Measurements from ENCODE around the gene PRDX5.
"Not testable (repeated sequence)": the region's sequence is repeated elsewhere in the genome, so short reads cannot be mapped to it uniquely, and the experiment has no call there.

PRDX5 gene

GRCh38 chr11:64322925-64323260, 5.0 kb downstream of the PRDX5 start:
- no peak for DNase-seq (ENCODE audit: low spot score)
- in situ Hi-C loops (cut with MboI; ENCODE audit: low pct_unique_long_range_greater_than_20kb, low sequenced_read_pairs, unreplicated experiment): no loop called here
- no peak for TF ChIP-seq CTCF (IDR thresholded peaks at IDR 0.05; ENCODE audit: extremely low read depth, insufficient read depth, missing control alignments)

- in situ Hi-C loops (cut with MboI; ENCODE audit: low pct_unique_long_range_greater_than_20kb, low sequenced_read_pairs, unreplicated experiment): no loop called here
- no peak for DNase-seq (ENCODE audit: low spot score)
- no peak for TF ChIP-seq CTCF (IDR thresholded peaks at IDR 0.05; ENCODE audit: extremely low read depth, insufficient read depth, missing control alignments)
Observed at GRCh38 chr11:64323373-64323772, 5.5 kb downstream of the PRDX5 start.

DNA sequence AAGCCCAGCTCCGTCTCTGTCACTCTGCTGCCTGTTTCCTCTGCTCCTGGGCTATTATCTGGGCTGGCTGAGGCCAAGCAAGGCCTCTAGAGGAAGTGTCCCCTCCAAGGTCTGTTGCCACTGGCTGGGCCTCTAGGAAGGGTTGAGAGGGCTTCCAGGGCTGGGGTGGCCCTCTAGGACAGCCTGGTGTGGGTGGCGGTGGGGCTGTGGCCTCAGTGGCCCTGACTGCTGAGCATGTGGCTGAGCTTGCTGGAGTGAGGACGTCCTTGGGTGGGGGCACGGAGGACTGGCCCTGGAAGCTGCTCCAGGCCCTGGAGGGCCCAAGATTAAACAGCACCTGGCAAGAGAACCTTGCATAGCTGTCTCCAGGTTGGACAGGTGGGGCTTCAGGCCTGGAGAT, 6.1 kb downstream of the PRDX5 start:
- in situ Hi-C loops (cut with MboI; ENCODE audit: low pct_unique_long_range_greater_than_20kb, low sequenced_read_pairs, unreplicated experiment): not testable (repeated sequence)

DNA sequence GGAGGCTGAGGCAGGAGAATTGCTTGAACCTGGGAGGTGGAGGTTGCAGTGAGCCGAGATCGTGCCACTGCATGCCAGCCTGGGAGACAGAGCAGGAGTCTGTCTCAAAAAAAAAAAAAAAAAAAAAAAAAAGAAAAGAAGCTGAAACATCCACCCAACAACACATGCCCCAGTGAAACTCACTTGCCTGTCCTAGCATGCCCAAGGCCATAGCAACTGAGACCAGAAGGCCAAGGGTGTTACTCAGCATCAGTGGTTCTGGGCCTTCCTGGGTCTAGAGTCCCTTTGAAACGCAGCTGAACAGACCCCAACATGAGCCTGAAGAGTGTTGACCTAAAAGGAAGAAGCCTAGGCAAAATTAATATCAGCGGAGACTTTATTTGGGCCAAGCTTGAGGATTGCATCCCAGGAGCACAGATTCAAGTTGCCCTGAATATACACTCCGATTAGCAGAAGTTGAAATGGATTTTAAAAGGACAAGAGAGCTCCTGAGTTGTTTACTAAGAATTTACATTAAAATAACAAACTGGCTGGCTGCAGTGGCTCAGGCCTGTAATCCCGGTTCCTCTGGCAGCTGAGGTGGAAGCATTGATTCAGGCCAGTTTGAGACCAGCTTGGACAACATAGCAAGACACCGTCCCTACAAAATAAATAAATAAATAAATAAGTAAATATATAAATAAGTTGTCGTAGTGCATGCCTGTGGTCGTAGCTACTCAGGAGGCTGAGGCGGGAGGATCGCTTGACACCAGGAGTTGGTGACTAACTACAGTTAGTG, 7.0 kb downstream of the PRDX5 start:
- TF ChIP-seq CTCF (IDR thresholded peaks at IDR 0.05; ENCODE audit: extremely low read depth, insufficient read depth, missing control alignments): no peak
- in situ Hi-C loops (cut with MboI; ENCODE audit: low pct_unique_long_range_greater_than_20kb, low sequenced_read_pairs, unreplicated experiment): no loop called here
- DNase-seq (ENCODE audit: low spot score): no peak

More for the DNA sequence above, 6.1 kb downstream of the PRDX5 start:
- not testable (repeated sequence) for DNase-seq (ENCODE audit: low spot score)

GRCh38 chr11:64327375-64327774, 9.5 kb downstream of the PRDX5 start:
- DNase-seq (ENCODE audit: low spot score): no peak
- no peak for TF ChIP-seq CTCF (IDR thresholded peaks at IDR 0.05; ENCODE audit: extremely low read depth, insufficient read depth, missing control alignments)
- in situ Hi-C loops (cut with MboI; ENCODE audit: low pct_unique_long_range_greater_than_20kb, low sequenced_read_pairs, unreplicated experiment): no loop called here

- DNase-seq (ENCODE audit: low spot score): no peak
- TF ChIP-seq CTCF (IDR thresholded peaks at IDR 0.05; ENCODE audit: extremely low read depth, insufficient read depth, missing control alignments): no peak
- in situ Hi-C loops (cut with MboI; ENCODE audit: low pct_unique_long_range_greater_than_20kb, low sequenced_read_pairs, unreplicated experiment): no loop called here
Observed at GRCh38 chr11:64327993-64328392, 10.1 kb downstream of the PRDX5 start.

DNA sequence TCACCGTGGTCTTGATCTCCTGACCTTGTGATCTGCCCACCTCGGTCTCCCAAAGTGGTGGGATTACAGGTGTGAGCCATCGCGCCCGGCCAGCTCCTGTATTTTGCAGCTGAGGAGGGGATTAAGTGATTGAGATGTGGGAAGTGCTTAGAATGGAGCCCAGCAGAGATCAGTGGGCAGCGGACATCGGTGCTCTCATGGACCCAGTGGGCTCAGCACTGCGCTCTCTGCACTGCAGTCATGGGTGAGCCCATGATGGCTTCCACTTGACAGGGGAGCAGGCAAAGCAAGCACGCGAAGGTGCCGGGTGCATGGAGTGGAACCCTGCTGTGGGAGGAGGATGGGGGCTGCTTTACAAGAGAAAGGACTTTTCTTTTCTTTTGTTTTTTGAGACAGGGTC, 13.0 kb downstream of the PRDX5 start:
- no peak for TF ChIP-seq CTCF (IDR thresholded peaks at IDR 0.05; ENCODE audit: extremely low read depth, insufficient read depth, missing control alignments)
- in situ Hi-C loops (cut with MboI; ENCODE audit: low pct_unique_long_range_greater_than_20kb, low sequenced_read_pairs, unreplicated experiment): no loop called here
- DNase-seq (ENCODE audit: low spot score): no peak
